ENCODE data around the gene TAP1.
A peak's percentile ranks its signal among the peaks of the same experiment; 100 is the strongest.

TAP1 gene

DNA sequence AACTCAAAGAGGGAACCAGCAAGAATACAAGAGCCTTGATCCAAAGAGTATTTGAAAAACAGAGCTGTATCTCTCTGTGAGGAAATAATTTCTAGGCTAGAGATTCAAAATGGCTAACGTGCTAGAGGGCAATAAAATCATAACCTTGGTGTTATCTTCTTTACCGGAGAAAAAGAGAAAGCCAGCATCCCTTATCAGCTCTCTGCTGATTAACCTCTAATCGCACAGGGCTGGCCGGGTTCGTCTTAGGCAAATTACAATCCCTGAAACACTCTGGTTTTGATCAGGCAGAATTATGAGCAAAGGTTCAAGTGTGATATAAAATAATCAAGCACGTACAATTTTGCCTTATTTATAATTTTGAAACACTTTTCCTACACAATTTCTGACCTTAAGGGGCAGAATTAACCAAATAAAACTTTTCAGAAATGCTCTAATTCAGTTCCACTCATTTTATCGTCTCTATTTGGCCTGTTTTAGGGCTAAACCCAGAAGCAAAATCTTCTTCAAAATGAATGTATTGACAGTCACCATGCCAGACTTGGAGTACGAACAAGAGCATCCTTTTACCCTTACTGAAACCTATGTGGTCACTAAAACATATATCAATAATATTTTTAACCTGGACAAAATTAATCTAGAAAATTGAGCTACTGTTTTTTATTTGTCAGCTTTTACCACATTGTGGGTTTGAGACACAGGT lies 14.2 kb upstream of the TAP1 start:
- TF ChIP-seq, protein P1, sequence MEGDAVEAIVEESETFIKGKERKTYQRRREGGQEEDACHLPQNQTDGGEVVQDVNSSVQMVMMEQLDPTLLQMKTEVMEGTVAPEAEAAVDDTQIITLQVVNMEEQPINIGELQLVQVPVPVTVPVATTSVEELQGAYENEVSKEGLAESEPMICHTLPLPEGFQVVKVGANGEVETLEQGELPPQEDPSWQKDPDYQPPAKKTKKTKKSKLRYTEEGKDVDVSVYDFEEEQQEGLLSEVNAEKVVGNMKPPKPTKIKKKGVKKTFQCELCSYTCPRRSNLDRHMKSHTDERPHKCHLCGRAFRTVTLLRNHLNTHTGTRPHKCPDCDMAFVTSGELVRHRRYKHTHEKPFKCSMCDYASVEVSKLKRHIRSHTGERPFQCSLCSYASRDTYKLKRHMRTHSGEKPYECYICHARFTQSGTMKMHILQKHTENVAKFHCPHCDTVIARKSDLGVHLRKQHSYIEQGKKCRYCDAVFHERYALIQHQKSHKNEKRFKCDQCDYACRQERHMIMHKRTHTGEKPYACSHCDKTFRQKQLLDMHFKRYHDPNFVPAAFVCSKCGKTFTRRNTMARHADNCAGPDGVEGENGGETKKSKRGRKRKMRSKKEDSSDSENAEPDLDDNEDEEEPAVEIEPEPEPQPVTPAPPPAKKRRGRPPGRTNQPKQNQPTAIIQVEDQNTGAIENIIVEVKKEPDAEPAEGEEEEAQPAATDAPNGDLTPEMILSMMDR (IDR thresholded peaks at IDR 0.05) = no peak
- H3K4me3 ChIP-seq (ENCODE audit: low read depth in 1 of 2, low read length in 1 of 2) = peak overlapping the region; percentile 7 to 23

DNA sequence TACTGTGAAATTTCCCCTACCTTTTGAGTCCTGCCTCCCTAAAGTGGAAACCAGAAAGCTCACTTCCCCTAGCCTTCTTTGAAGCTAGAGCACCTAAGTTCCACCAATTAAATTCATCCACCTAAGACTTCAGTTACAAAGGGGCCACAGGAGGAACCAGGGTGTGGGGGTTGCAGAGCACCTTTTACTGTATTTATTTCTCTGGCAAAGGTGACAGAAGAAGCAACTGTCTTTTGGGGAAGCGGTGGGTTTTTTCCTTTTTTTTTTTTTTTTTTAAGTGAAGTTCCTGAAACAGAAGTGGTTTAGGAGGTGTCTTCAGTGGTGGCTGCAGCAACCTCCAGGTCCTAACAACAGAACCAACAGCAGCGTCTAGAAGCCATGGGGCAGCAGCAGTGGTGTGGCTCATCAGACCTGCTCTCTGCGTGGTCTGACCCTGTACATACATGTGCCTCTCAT lies 13.5 kb upstream of the TAP1 start:
- Histone ChIP-seq H3K27ac (peak overlapping the region; percentile 80), H3K4me1 (ENCODE audit: control insufficient read depth in 1 of 2, insufficient read depth in 1 of 2, low read depth in 1 of 2, low read length in 1 of 2) (peaks cover 17 to 20% of the 10 kb centered on the region in 2 experiments), H3K36me3 (peaks cover 15% of the 10 kb centered on the region), H3K27me3 (peaks cover 28% of the 10 kb centered on the region), H3K4me3 (ENCODE audit: low read depth in 1 of 2, low read length in 1 of 2) (peak overlapping the region; percentile 7 to 23), H3K9me3 (no peaks in the 10 kb centered on the region)
- TF ChIP-seq, protein P1 (IDR thresholded peaks at IDR 0.05) = no peak

More for the DNA sequence above, 14.2 kb upstream of the TAP1 start:
- Histone ChIP-seq H3K27ac (peak overlapping the region; percentile 80), H3K27me3 (peaks cover 30% of the 10 kb centered on the region), H3K9me3 (no peaks in the 10 kb centered on the region), H3K4me1 (ENCODE audit: control insufficient read depth in 1 of 2, insufficient read depth in 1 of 2, low read depth in 1 of 2, low read length in 1 of 2) (peaks cover 17 to 20% of the 10 kb centered on the region in 2 experiments), H3K36me3 (peaks cover 11% of the 10 kb centered on the region)

DNA sequence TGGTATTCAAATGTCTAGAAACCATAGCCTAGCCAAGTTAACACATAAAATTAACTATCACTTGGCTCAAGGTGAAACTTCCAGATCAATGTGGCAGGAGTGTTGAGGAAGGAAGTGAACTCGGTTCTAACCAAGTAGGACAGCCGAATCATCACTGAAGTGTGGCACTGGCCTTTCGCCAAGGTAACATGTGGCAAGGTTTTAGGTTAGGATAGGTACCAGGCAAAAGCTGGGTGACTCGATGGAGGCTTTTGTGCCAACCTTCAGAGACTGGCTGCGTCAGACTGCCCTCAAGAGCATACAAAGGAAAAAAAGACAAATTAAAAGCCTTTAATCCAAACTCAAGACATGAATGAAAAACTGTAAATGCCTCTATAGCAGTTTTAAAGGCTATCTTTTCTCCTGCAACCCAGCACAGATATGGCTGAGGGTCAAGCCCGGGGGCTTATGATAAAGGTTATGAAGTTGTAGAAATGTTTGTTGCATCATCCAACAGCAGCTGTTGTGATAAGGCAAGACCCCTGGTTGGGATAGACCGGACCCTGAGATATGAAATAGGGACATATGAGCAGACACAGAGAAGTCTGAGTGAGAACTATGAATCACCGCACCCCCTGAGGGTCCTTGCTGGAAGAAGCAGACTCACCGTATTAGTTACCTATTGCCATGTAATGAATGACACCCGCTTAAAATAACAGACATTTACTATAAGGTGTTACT lies 12.4 kb upstream of the TAP1 start:
- Histone ChIP-seq H3K4me3 (ENCODE audit: low read depth in 1 of 2, low read length in 1 of 2) (no peak overlapping the region), H3K9me3 (no peaks in the 10 kb centered on the region), H3K4me1 (ENCODE audit: control insufficient read depth in 1 of 2, insufficient read depth in 1 of 2, low read depth in 1 of 2, low read length in 1 of 2) (peaks cover 17 to 20% of the 10 kb centered on the region in 2 experiments), H3K36me3 (peaks cover 26% of the 10 kb centered on the region), H3K27ac (peak overlapping the region; percentile 80), H3K27me3 (peaks cover 17% of the 10 kb centered on the region)
- TF ChIP-seq, protein P1 (IDR thresholded peaks at IDR 0.05) = no peak

DNA sequence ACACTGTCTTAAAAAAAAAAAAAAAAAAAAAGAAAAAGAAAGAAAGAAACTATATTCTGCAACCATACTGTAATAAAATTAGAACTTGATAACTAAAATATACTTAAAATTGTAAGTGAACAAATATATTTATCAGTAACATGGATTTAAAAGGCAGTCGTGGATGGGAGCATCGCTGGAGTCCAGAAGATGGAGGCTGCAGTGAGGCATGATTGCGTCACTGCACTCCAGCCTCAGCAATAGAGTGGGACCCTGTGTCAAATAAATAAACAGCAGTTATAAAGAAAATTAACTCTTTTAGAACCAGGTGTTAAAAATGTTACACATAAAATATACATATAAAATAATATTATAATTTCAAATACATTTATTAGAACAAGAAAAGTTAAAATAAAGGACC lies 9.2 kb upstream of the TAP1 start:
- peaks cover 24% of the 10 kb centered on the region in 2 experiments for H3K4me1 ChIP-seq (ENCODE audit: control insufficient read depth in 1 of 2, insufficient read depth in 1 of 2, low read depth in 1 of 2, low read length in 1 of 2)
- H3K4me3 ChIP-seq (ENCODE audit: low read depth in 1 of 2, low read length in 1 of 2) = no peak overlapping the region
- no peaks in the 10 kb centered on the region for H3K27me3 ChIP-seq
- H3K36me3 ChIP-seq = peaks cover 58% of the 10 kb centered on the region
- H3K9me3 ChIP-seq = no peaks in the 10 kb centered on the region
- H3K27ac ChIP-seq = no peak overlapping the region
- TF ChIP-seq, protein P1 (IDR thresholded peaks at IDR 0.05) = no peak

DNA sequence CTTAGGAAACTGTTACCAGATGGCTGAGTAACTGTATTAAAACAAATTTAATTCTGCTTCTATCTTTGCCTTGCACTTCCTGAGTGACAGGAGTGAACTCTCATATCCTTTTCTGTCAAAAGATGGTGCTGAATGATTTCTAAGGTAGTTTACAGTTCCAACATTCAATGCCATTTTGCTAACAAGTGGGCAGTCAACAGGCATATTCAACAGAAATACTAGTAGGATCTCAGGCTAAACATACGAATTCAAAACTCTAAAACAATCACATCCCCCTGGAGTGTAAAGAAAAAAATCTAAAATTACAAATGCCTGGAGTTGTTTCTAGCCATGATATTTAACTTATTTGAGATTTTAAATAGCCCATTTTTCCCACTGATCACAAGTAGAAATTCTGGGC lies 7.2 kb upstream of the TAP1 start:
- H3K9me3 ChIP-seq = no peaks in the 10 kb centered on the region
- H3K27me3 ChIP-seq = no peaks in the 10 kb centered on the region
- TF ChIP-seq, protein P1 (IDR thresholded peaks at IDR 0.05) = no peak
- H3K36me3 ChIP-seq = peaks cover 77% of the 10 kb centered on the region
- no peak overlapping the region for H3K4me3 ChIP-seq (ENCODE audit: low read depth in 1 of 2, low read length in 1 of 2)
- H3K27ac ChIP-seq = no peak overlapping the region
- peaks cover 13 to 21% of the 10 kb centered on the region in 2 experiments for H3K4me1 ChIP-seq (ENCODE audit: control insufficient read depth in 1 of 2, insufficient read depth in 1 of 2, low read depth in 1 of 2, low read length in 1 of 2)
